A549 (cell line): ENCODE data around the gene CCDC27. TPM values are rescaled to one million over a fixed set of nuclear protein-coding genes. Genes with fewer than 3 reads are reported as not detected.

Experiments
- ATAC-seq, 2 experiments: fragments of 200-7000 bp in 1 of 2; fragments of >200 bp in 1 of 2; cut with Nextera tagmentation in 1 of 2; cut with Tn5 transposase in 1 of 2; 3 replicates each; pipeline versions ENCODE4 v1.8.0 to v1.9.1; 2018 to 2020; ENCODE audit warnings: mild to moderate bottlenecking in 1 of 2, moderate library complexity in 1 of 2
- CTCF ChIA-PET: fragments of 300-600 bp; sonication (Branson Sonifier 250); formaldehyde crosslinking; extraction: SDS; loops from one replicate; lab custom pipeline; 2021; ENCODE audit warnings: antibody characterized with exemption, inconsistent platforms; lab: Yijun Ruan, JAX
- POLR2A ChIA-PET: fragments of 350-600 bp; formaldehyde crosslinking; extraction: SDS; loops from one replicate; lab custom pipeline; 2021; ENCODE audit warnings: antibody characterized with exemption, inconsistent platforms; lab: Yijun Ruan, JAX
- DNase-seq, 2 experiments: peaks; one replicate each; pipeline versions ENCODE4 v3.0.0 to v3.0.0-alpha.2; 2011 to 2016; ENCODE audit warnings: low read depth in 1 of 2, low spot score in 1 of 2
- FAIRE-seq: peaks from 2 replicates; lab custom pipeline; 2011; peaks lifted over from hg19 to GRCh38; lab: Jason Lieb, UNC
- H3K27ac ChIP-seq, 2 experiments: fragments of >200 bp; sonication (Bioruptor Twin); formaldehyde crosslinking; 3 replicates each; pipeline ENCODE4 v1.5.1; 2016 to 2017
- H3K4me1 ChIP-seq: fragments of >200 bp; sonication (Bioruptor Twin); formaldehyde crosslinking; 3 replicates; pipeline ENCODE4 v1.6.1; 2016
- H3K4me2 ChIP-seq: fragments of >200 bp; sonication (Bioruptor Twin); formaldehyde crosslinking; 3 replicates; pipeline ENCODE4 v1.6.1; 2016
- H3K4me3 ChIP-seq: fragments of >200 bp; sonication (Bioruptor Twin); formaldehyde crosslinking; 3 replicates; pipeline ENCODE4 v1.5.1; 2016
- H3K9me3 ChIP-seq: fragments of >200 bp; sonication (Bioruptor Twin); formaldehyde crosslinking; 3 replicates; pipeline ENCODE4 v1.6.1; 2016
- BCL3 ChIP-seq: fragments of >200 bp; sonication (Bioruptor Twin); formaldehyde crosslinking; IDR thresholded peaks from 3 replicates; pipeline ENCODE4 v1.6.1; 2016
- BHLHE40 ChIP-seq: IDR thresholded peaks from 2 replicates; pipeline ENCODE4 v1.6.1; 2012; ENCODE audit warnings: low read depth, low read length, inconsistent platforms
- CHD2 ChIP-seq: fragments of 150-350 bp; IDR thresholded peaks from 2 replicates; pipeline ENCODE4 v1.6.1; 2014; ENCODE audit warnings: low read length; ENCODE audit not compliant: partially characterized antibody
- EHF ChIP-seq: fragments of 250-450 bp; sonication (Bioruptor Pico); IDR thresholded peaks from 2 replicates; pipeline ENCODE4 v1.5.0; 2020; ENCODE audit warnings: mild to moderate bottlenecking
- EHMT2 ChIP-seq: fragments of 200-600 bp; sonication (generic); IDR thresholded peaks from 2 replicates; pipeline ENCODE4 v1.6.1; 2016; ENCODE audit warnings: antibody characterized with exemption, low read depth, mild to moderate bottlenecking, moderate library complexity
- EP300 ChIP-seq, 2 experiments: fragments of >200 bp; sonication (Bioruptor Twin); formaldehyde crosslinking; IDR thresholded peaks; 2 replicates in 1 of 2; 3 replicates in 1 of 2; pipeline ENCODE4 v1.6.1; 2016 to 2017
- ESRRA ChIP-seq: fragments of 150-350 bp; IDR thresholded peaks from 2 replicates; pipeline ENCODE4 v1.6.1; 2014; ENCODE audit warnings: mild to moderate bottlenecking, low read length, borderline replicate concordance
- HDAC2 ChIP-seq: fragments of 200-600 bp; sonication (generic); IDR thresholded peaks from 2 replicates; pipeline ENCODE4 v1.6.1; 2016
- HEYL ChIP-seq: fragments of 250-450 bp; sonication (Bioruptor Pico); IDR thresholded peaks from 2 replicates; pipeline ENCODE4 v1.8.0; 2021; ENCODE audit warnings: mild to moderate bottlenecking, moderate library complexity
- HOXA7 ChIP-seq: fragments of 250-450 bp; sonication (Bioruptor Pico); IDR thresholded peaks from 2 replicates; pipeline ENCODE4 v1.5.0; 2020; ENCODE audit warnings: mild to moderate bottlenecking, moderate library complexity
- JUN ChIP-seq, 2 experiments: fragments of >200 bp; sonication (Bioruptor Twin); formaldehyde crosslinking; IDR thresholded peaks; 2 replicates in 1 of 2; 3 replicates in 1 of 2; pipeline ENCODE4 v1.6.1; 2016 to 2017
- JUNB ChIP-seq: fragments of >200 bp; sonication (Bioruptor Twin); formaldehyde crosslinking; IDR thresholded peaks from 2 replicates; pipeline ENCODE4 v1.6.1; 2016
- KDM1A ChIP-seq: fragments of 200-600 bp; sonication (generic); IDR thresholded peaks from 2 replicates; pipeline ENCODE4 v1.6.1; 2016; ENCODE audit warnings: low read depth, mild to moderate bottlenecking
- NPAS2 ChIP-seq: fragments of 250-450 bp; sonication (Bioruptor Pico); IDR thresholded peaks from 2 replicates; pipeline ENCODE4 v1.8.0; 2022; ENCODE audit warnings: mild to moderate bottlenecking, moderate library complexity, borderline replicate concordance
- POLR2AphosphoS2 ChIP-seq: conservative IDR thresholded peaks from 2 replicates; pipeline ENCODE4 v1.6.1; 2012; ENCODE audit warnings: low read length, improper control_type of control experiment, inconsistent platforms
- RARB ChIP-seq: fragments of 250-450 bp; sonication (Bioruptor Pico); IDR thresholded peaks from 2 replicates; pipeline ENCODE4 v1.8.0; 2021; ENCODE audit warnings: mild to moderate bottlenecking, moderate library complexity
- REST ChIP-seq: fragments of 200-600 bp; sonication (generic); IDR thresholded peaks from 2 replicates; pipeline ENCODE4 v1.6.1; 2016; ENCODE audit warnings: antibody characterized with exemption, mild to moderate bottlenecking, moderate library complexity
- RFX5 ChIP-seq: fragments of 450-650 bp; IDR thresholded peaks from 2 replicates; pipeline ENCODE4 v1.7.1; 2014; ENCODE audit warnings: antibody characterized with exemption, mild to moderate bottlenecking, moderate library complexity
- SMC3 ChIP-seq: fragments of >200 bp; sonication (Bioruptor Twin); formaldehyde crosslinking; IDR thresholded peaks from 3 replicates; pipeline ENCODE4 v1.6.1; 2018; ENCODE audit warnings: inconsistent platforms
- SREBF2 ChIP-seq: fragments of 450-650 bp; IDR thresholded peaks from 2 replicates; pipeline ENCODE4 v1.6.1; 2014; ENCODE audit warnings: mild to moderate bottlenecking, moderate library complexity
- TFCP2L1 ChIP-seq: fragments of 250-450 bp; sonication (Bioruptor Pico); IDR thresholded peaks from 2 replicates; pipeline ENCODE4 v1.5.0; 2021; ENCODE audit warnings: mild to moderate bottlenecking
- ZC3H11A ChIP-seq: fragments of 450-650 bp; IDR thresholded peaks from 2 replicates; pipeline ENCODE4 v1.6.1; 2014; ENCODE audit warnings: antibody characterized with exemption, mild to moderate bottlenecking
- ZFP36 ChIP-seq: fragments of 450-650 bp; IDR thresholded peaks from 2 replicates; pipeline ENCODE4 v1.6.1; 2014; ENCODE audit warnings: borderline replicate concordance; ENCODE audit not compliant: partially characterized antibody
- WGBS: methylation state at CpG from one replicate; pipeline ENCODE4 v1.1.6; 2017; ENCODE audit errors: missing lambda C conversion rate; 5-methylcytosine and 5-hydroxymethylcytosine counted together
- polyA plus RNA-seq, 4 experiments: library from polyadenylated mRNA; depleted of rRNA in 3 of 4; stranded (reverse); fragments of >200 nt; fragmentation: RNase III in 1 of 4; extraction: RNeasy Plus Mini Kit Qiagen cat#74134 plus additional on column Dnase treatment in 1 of 4; gene quantifications; 2 replicates in 3 of 4; 3 replicates in 1 of 4; pipeline ENCODE4 v1.2.3, GENCODE V29; 2011 to 2017

Gene CCDC27
- polyA plus RNA-seq, 2 of the 4 experiments (the other 2 are of a cell fraction): not detected

GRCh38 chr1:3762151-3762872, 10.1 kb downstream of the CCDC27 start:
- H3K27ac ChIP-seq: no peak overlapping the region
- no peak overlapping the region for H3K4me2 ChIP-seq
- CTCF ChIA-PET: no interaction called here
- H3K4me1 ChIP-seq: no peaks in the 10 kb centered on the region
- no peak overlapping the region for H3K4me3 ChIP-seq
- FAIRE-seq: no peak
- 80% methylated on average over 1 of the region's 15 CpGs for WGBS
- TF ChIP-seq TFCP2L1 (CRISPR knock-in tag) (no peak), EHF (CRISPR knock-in tag) (no peak), BCL3 (no peak), RARB (CRISPR knock-in tag) (no peak), EP300 (IDR thresholded peaks at IDR 0.05) (no peak), NPAS2 (no peak), JUN (IDR thresholded peaks at IDR 0.05) (no peak), JUNB (no peak), RFX5 (no peak), REST (no peak), ZC3H11A (no peak)
- TF ChIP-seq, all 56 proteins: peak for 0
- peaks cover 8% of the 10 kb centered on the region; the same call in 1 of the 3 replicates for H3K9me3 ChIP-seq
- POLR2A ChIA-PET: no interaction called here
- ATAC-seq: no peak
- no peak for DNase-seq

- peaks cover 8% of the 10 kb centered on the region; the same call in 1 of the 3 replicates for H3K9me3 ChIP-seq
- ChIA-PET CTCF (no interaction called here), POLR2A (no interaction called here)
- no peak overlapping the region for H3K27ac ChIP-seq
- no peak for FAIRE-seq
- no peak overlapping the region for H3K4me3 ChIP-seq
- no peak overlapping the region for H3K4me2 ChIP-seq
- 0% methylated on average over 3 of the region's 12 CpGs for WGBS
- TF ChIP-seq RFX5 (no peak), HDAC2 (no peak), KDM1A (no peak), HEYL (CRISPR knock-in tag) (no peak), BHLHE40 (no peak), ZFP36 (no peak), EHMT2 (no peak), HOXA7 (no peak), POLR2AphosphoS2 (no peak), ESRRA (no peak), SMC3 (no peak), CHD2 (no peak), ZC3H11A (no peak), SREBF2 (no peak)
- no peaks in the 10 kb centered on the region for H3K4me1 ChIP-seq
- no peak for ATAC-seq
- no peak for DNase-seq
Observed at GRCh38 chr1:3762873-3763228, 10.6 kb downstream of the CCDC27 start.
